Measurements from ENCODE around the gene NTRK2.

Gene NTRK2

GRCh38 chr9:84945878-84946538 lies 276.5 kb downstream of the NTRK2 start:
- H3F3A ChIP-seq (ENCODE audit: insufficient read depth, low read length): no peaks in the 10 kb centered on the region
- no peak overlapping the region for H3K4me2 ChIP-seq (ENCODE audit: low read length)
- no peaks in the 10 kb centered on the region for H3K36me3 ChIP-seq (ENCODE audit: insufficient read depth, low read length)
- H2AFZ ChIP-seq (ENCODE audit: low read length): no peak overlapping the region
- H3K4me3 ChIP-seq (ENCODE audit: low read depth, low read length, poor library complexity, severe bottlenecking): no peak overlapping the region
- H4K20me1 ChIP-seq (ENCODE audit: insufficient read depth, low read length): no peaks in the 10 kb centered on the region
- no peak overlapping the region for H3K9ac ChIP-seq (ENCODE audit: low read length)
- H3K27ac ChIP-seq (ENCODE audit: low read depth, low read length, poor library complexity, severe bottlenecking): no peak overlapping the region
- no peaks in the 10 kb centered on the region for H3K9me3 ChIP-seq (ENCODE audit: low read length)
- H3K27me3 ChIP-seq (ENCODE audit: insufficient read depth, low read length): no peaks in the 10 kb centered on the region
- TF ChIP-seq CTCF (IDR thresholded peaks at IDR 0.05; ENCODE audit: low read length): no peak
- no peak for TF ChIP-seq EZH2 (IDR thresholded peaks at IDR 0.05; ENCODE audit: borderline replicate concordance, low read length)
- H3K4me1 ChIP-seq (ENCODE audit: insufficient read depth, low read length, severe bottlenecking): no peaks in the 10 kb centered on the region
- H3K9me2 ChIP-seq (ENCODE audit: low read depth, low read length): no peaks in the 10 kb centered on the region
- no peaks in the 10 kb centered on the region for H3K79me2 ChIP-seq (ENCODE audit: insufficient read depth, low read length)

- Histone ChIP-seq H3K27me3 (ENCODE audit: insufficient read depth, low read length) (no peaks in the 10 kb centered on the region), H3K4me2 (ENCODE audit: low read length) (no peak overlapping the region), H3K27ac (ENCODE audit: low read depth, low read length, poor library complexity, severe bottlenecking) (no peak overlapping the region), H3K9me3 (ENCODE audit: low read length) (no peaks in the 10 kb centered on the region), H3F3A (ENCODE audit: insufficient read depth, low read length) (no peaks in the 10 kb centered on the region), H3K9ac (ENCODE audit: low read length) (no peak overlapping the region), H3K36me3 (ENCODE audit: insufficient read depth, low read length) (no peaks in the 10 kb centered on the region), H3K4me1 (ENCODE audit: insufficient read depth, low read length, severe bottlenecking) (no peaks in the 10 kb centered on the region), H3K4me3 (ENCODE audit: low read depth, low read length, poor library complexity, severe bottlenecking) (no peak overlapping the region), H3K79me2 (ENCODE audit: insufficient read depth, low read length) (no peaks in the 10 kb centered on the region), H4K20me1 (ENCODE audit: insufficient read depth, low read length) (no peaks in the 10 kb centered on the region), H2AFZ (ENCODE audit: low read length) (no peak overlapping the region), H3K9me2 (ENCODE audit: low read depth, low read length) (no peaks in the 10 kb centered on the region)
- TF ChIP-seq CTCF (IDR thresholded peaks at IDR 0.05; ENCODE audit: low read length) (no peak), EZH2 (IDR thresholded peaks at IDR 0.05; ENCODE audit: borderline replicate concordance, low read length) (no peak)
Observed at GRCh38 chr9:84947412-84947972, 278.0 kb downstream of the NTRK2 start.

GRCh38 chr9:84949258-84949657 lies 279.7 kb downstream of the NTRK2 start:
- no peaks in the 10 kb centered on the region for H3F3A ChIP-seq (ENCODE audit: insufficient read depth, low read length)
- no peak overlapping the region for H2AFZ ChIP-seq (ENCODE audit: low read length)
- H3K4me2 ChIP-seq (ENCODE audit: low read length): no peak overlapping the region
- H3K9me2 ChIP-seq (ENCODE audit: low read depth, low read length): no peaks in the 10 kb centered on the region
- no peak overlapping the region for H3K27ac ChIP-seq (ENCODE audit: low read depth, low read length, poor library complexity, severe bottlenecking)
- no peaks in the 10 kb centered on the region for H3K9me3 ChIP-seq (ENCODE audit: low read length)
- H3K4me1 ChIP-seq (ENCODE audit: insufficient read depth, low read length, severe bottlenecking): no peaks in the 10 kb centered on the region
- H3K4me3 ChIP-seq (ENCODE audit: low read depth, low read length, poor library complexity, severe bottlenecking): no peak overlapping the region
- no peaks in the 10 kb centered on the region for H3K27me3 ChIP-seq (ENCODE audit: insufficient read depth, low read length)
- H3K9ac ChIP-seq (ENCODE audit: low read length): no peak overlapping the region
- no peaks in the 10 kb centered on the region for H3K36me3 ChIP-seq (ENCODE audit: insufficient read depth, low read length)
- TF ChIP-seq CTCF (IDR thresholded peaks at IDR 0.05; ENCODE audit: low read length): no peak
- TF ChIP-seq EZH2 (IDR thresholded peaks at IDR 0.05; ENCODE audit: borderline replicate concordance, low read length): no peak
- H4K20me1 ChIP-seq (ENCODE audit: insufficient read depth, low read length): no peaks in the 10 kb centered on the region
- no peaks in the 10 kb centered on the region for H3K79me2 ChIP-seq (ENCODE audit: insufficient read depth, low read length)
